Bronchial epithelial cell (primary cell): ENCODE results near the gene TBC1D22A. TPM values are rescaled to one million over a fixed set of nuclear protein-coding genes. Genes with fewer than 3 reads are reported as not detected.

ENCODE experiments used
- DNase-seq: peaks from one replicate; pipeline ENCODE4 v3.0.0-alpha.2; 2010; ENCODE audit warnings: low read depth
- FAIRE-seq: peaks from 2 replicates; lab custom pipeline; 2011; peaks lifted over from hg19 to GRCh38; lab: Jason Lieb, UNC
- H3K27me3 ChIP-seq: 2 replicates; pipeline ENCODE4 v1.5.1; 2011; ENCODE audit warnings: low read length; ENCODE audit not compliant: control insufficient read depth, insufficient read depth
- H3K36me3 ChIP-seq: 2 replicates; pipeline ENCODE4 v1.5.1; 2011; ENCODE audit warnings: low read length; ENCODE audit not compliant: control insufficient read depth, insufficient read depth
- H3K4me3 ChIP-seq: 2 replicates; pipeline ENCODE4 v1.5.1; 2011; ENCODE audit warnings: mild to moderate bottlenecking, low read depth, low read length, control low read depth
- CTCF ChIP-seq: IDR thresholded peaks from 2 replicates; pipeline ENCODE4 v1.5.1; 2011; ENCODE audit warnings: mild to moderate bottlenecking, moderate library complexity, low read length, control low read depth, inconsistent platforms; ENCODE audit not compliant: insufficient read depth, severe bottlenecking
- total RNA-seq: library from RNA; depleted of rRNA; stranded (reverse); fragments of >200 nt; gene quantifications from 2 replicates; pipeline ENCODE4 v1.2.1, GENCODE V29; 2014

The TBC1D22A gene
- total RNA-seq, 1 donor from 2014 or later, result 10.0 TPM

- no peak for FAIRE-seq
- Histone ChIP-seq H3K4me3 (no peak overlapping the region), H3K27me3 (no peaks in the 10 kb centered on the region), H3K36me3 (no peaks in the 10 kb centered on the region)
- no peak for DNase-seq
- no peak for TF ChIP-seq CTCF
Observed at GRCh38 chr22:47124451-47124881, 362.0 kb downstream of the TBC1D22A start.

- no peak for TF ChIP-seq CTCF
- H3K36me3 ChIP-seq, result no peaks in the 10 kb centered on the region
Observed at GRCh38 chr22:47124961-47125360, 362.5 kb downstream of the TBC1D22A start.

GRCh38 chr22:47125603-47126002, 363.2 kb downstream of the TBC1D22A start:
- DNase-seq (no peak), FAIRE-seq (no peak)
- no peaks in the 10 kb centered on the region for H3K36me3 ChIP-seq
- no peak overlapping the region for H3K4me3 ChIP-seq
- TF ChIP-seq CTCF, result no peak
- H3K27me3 ChIP-seq, result no peaks in the 10 kb centered on the region

More at GRCh38 chr22:47124961-47125360, 362.5 kb downstream of the TBC1D22A start:
- DNase-seq (no peak), FAIRE-seq (no peak)
- H3K4me3 ChIP-seq, result no peak overlapping the region
- H3K27me3 ChIP-seq, result no peaks in the 10 kb centered on the region

- FAIRE-seq, result no peak
- DNase-seq, result no peak
- Histone ChIP-seq H3K27me3 (no peaks in the 10 kb centered on the region), H3K36me3 (no peaks in the 10 kb centered on the region), H3K4me3 (no peak overlapping the region)
- TF ChIP-seq CTCF, result no peak
Observed at GRCh38 chr22:47126344-47126811, 363.9 kb downstream of the TBC1D22A start.

- DNase-seq (no peak), FAIRE-seq (no peak)
- Histone ChIP-seq H3K36me3 (no peaks in the 10 kb centered on the region), H3K4me3 (no peak overlapping the region), H3K27me3 (no peaks in the 10 kb centered on the region)
- TF ChIP-seq CTCF, result no peak
Observed at GRCh38 chr22:47127441-47127871, 365.0 kb downstream of the TBC1D22A start.

GRCh38 chr22:47128216-47128615, 365.8 kb downstream of the TBC1D22A start:
- FAIRE-seq (no peak), DNase-seq (no peak)
- Histone ChIP-seq H3K4me3 (no peak overlapping the region), H3K27me3 (no peaks in the 10 kb centered on the region), H3K36me3 (no peaks in the 10 kb centered on the region)
- no peak for TF ChIP-seq CTCF
